Vagina (tissue), 2 donors: ENCODE results near the gene NUP205. TPM values are rescaled to one million over a fixed set of nuclear protein-coding genes. Genes with fewer than 3 reads are reported as not detected.

Experiments used
- DNase-seq, 2 donors: peaks; one replicate each; pipeline ENCODE4 v3.0.0-alpha.2; 2017; ENCODE audit errors: extremely low spot score in 2 of 2
- H3K27ac ChIP-seq: fragments of 200-600 bp; sonication (generic); one replicate; pipeline ENCODE4 v1.5.1; 2019
- H3K27me3 ChIP-seq: fragments of 200-600 bp; sonication (generic); one replicate; pipeline ENCODE4 v1.5.1; 2019
- H3K36me3 ChIP-seq, 2 donors: fragments of 200-600 bp; sonication (generic); one replicate each; pipeline ENCODE4 v1.5.1; 2017 to 2019
- H3K4me1 ChIP-seq: fragments of 200-600 bp; sonication (generic); one replicate; pipeline ENCODE4 v1.5.1; 2019
- H3K4me3 ChIP-seq, 2 donors: fragments of 200-600 bp; sonication (generic); 1 replicate in 1 of 2; 2 replicates in 1 of 2; pipeline ENCODE4 v1.5.1; 2016 to 2019
- H3K9me3 ChIP-seq: fragments of 200-600 bp; sonication (generic); one replicate; pipeline ENCODE4 v1.5.1; 2019
- POLR2A ChIP-seq, 2 donors: fragments of 450-650 bp; IDR thresholded peaks; one replicate each; pipeline ENCODE4 v1.6.1; 2017; ENCODE audit warnings: antibody characterized with exemption in 2 of 2, mild to moderate bottlenecking in 2 of 2, moderate library complexity in 2 of 2
- POLR2AphosphoS5 ChIP-seq, 2 donors: sonication (generic); formaldehyde crosslinking; IDR thresholded peaks; one replicate each; pipeline ENCODE4 v1.9.0; 2017; ENCODE audit warnings: antibody characterized with exemption in 2 of 2, mild to moderate bottlenecking in 2 of 2, low read depth in 1 of 2; ENCODE audit not compliant: insufficient read depth in 1 of 2
- intact Hi-C: fragments of 100-400 bp; cut with DNase I; formaldehyde crosslinking; loops from one replicate; pipeline ENCODE4 v1.15.1; 2023
- total RNA-seq: library from RNA; depleted of rRNA; stranded (reverse); fragments of >200 nt; gene quantifications from one replicate; pipeline ENCODE4 v1.2.3, GENCODE V29; 2016
- TF ChIP-seq, protein P1 (sequence below), 3 experiments: fragments of 450-650 bp in 2 of 3; fragments of 200-600 bp in 1 of 3; sonication (generic) in 1 of 3; IDR thresholded peaks; one replicate each; pipeline ENCODE4 v1.5.1; 2017 to 2019; ENCODE audit warnings: antibody characterized with exemption in 3 of 3, mild to moderate bottlenecking in 2 of 3, moderate library complexity in 2 of 3

Gene NUP205
- total RNA-seq, 1 donor from 2014 or later: 28.2 TPM

DNA sequence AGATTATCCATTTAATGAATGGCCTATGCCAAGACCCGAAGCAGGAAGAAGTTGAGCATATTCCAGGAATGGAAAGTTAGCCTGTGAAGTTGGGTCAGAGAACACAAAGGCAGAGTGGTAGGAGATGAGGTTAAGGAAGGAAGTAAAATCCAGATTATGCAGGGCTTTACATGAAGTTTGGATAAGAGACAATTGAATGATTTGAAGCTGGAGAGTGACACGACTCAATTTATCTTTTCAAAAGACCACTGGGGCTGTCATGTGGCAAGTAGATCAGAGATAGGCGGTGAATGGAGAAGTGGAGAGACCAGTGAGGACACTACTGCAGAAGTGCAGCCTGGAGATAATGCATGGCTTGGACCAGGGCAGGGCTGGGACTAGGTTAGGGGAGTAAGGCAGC is 40.7 kb upstream of the NUP205 start:
- no peak for DNase-seq
- no peaks in the 10 kb centered on the region for H3K9me3 ChIP-seq
- H3K27ac ChIP-seq: no peak overlapping the region
- no peak overlapping the region for H3K4me3 ChIP-seq
- TF ChIP-seq POLR2AphosphoS5 (IDR thresholded peaks at IDR 0.05; ENCODE audit: insufficient read depth in 1 of 2, low read depth in 1 of 2): no peak
- TF ChIP-seq, protein P1, sequence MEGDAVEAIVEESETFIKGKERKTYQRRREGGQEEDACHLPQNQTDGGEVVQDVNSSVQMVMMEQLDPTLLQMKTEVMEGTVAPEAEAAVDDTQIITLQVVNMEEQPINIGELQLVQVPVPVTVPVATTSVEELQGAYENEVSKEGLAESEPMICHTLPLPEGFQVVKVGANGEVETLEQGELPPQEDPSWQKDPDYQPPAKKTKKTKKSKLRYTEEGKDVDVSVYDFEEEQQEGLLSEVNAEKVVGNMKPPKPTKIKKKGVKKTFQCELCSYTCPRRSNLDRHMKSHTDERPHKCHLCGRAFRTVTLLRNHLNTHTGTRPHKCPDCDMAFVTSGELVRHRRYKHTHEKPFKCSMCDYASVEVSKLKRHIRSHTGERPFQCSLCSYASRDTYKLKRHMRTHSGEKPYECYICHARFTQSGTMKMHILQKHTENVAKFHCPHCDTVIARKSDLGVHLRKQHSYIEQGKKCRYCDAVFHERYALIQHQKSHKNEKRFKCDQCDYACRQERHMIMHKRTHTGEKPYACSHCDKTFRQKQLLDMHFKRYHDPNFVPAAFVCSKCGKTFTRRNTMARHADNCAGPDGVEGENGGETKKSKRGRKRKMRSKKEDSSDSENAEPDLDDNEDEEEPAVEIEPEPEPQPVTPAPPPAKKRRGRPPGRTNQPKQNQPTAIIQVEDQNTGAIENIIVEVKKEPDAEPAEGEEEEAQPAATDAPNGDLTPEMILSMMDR (IDR thresholded peaks at IDR 0.05): no peak
- TF ChIP-seq POLR2A (IDR thresholded peaks at IDR 0.05): no peak
- no peaks in the 10 kb centered on the region for H3K36me3 ChIP-seq
- intact Hi-C loops: no loop called here
- no peaks in the 10 kb centered on the region for H3K4me1 ChIP-seq
- H3K27me3 ChIP-seq: no peaks in the 10 kb centered on the region

DNA sequence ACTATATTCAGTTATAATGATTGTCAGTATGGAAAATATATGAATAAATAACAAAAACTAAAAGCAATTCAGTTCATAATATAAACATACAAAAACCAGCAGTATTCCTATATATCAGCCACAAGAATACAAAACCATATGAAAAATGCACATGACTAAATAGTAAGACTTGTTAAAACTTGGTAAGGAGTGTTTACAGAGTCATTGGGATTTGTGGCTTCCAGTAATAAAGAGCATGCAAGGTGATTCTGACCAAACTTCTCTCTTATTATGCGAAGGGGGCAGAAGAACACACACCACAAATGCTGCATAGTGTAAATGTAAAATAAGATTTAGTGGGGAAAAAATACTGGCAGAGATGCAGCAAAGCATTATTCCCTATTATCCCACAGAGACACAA is 39.0 kb upstream of the NUP205 start:
- TF ChIP-seq, protein P1 (IDR thresholded peaks at IDR 0.05): no peak
- no peak for TF ChIP-seq POLR2AphosphoS5 (IDR thresholded peaks at IDR 0.05; ENCODE audit: insufficient read depth in 1 of 2, low read depth in 1 of 2)
- TF ChIP-seq POLR2A (IDR thresholded peaks at IDR 0.05): no peak
- no peaks in the 10 kb centered on the region for H3K27me3 ChIP-seq
- no peak for DNase-seq
- intact Hi-C loops: no loop called here
- no peak overlapping the region for H3K27ac ChIP-seq
- no peaks in the 10 kb centered on the region for H3K9me3 ChIP-seq
- H3K4me3 ChIP-seq: no peak overlapping the region
- H3K36me3 ChIP-seq: no peaks in the 10 kb centered on the region
- no peaks in the 10 kb centered on the region for H3K4me1 ChIP-seq

DNA sequence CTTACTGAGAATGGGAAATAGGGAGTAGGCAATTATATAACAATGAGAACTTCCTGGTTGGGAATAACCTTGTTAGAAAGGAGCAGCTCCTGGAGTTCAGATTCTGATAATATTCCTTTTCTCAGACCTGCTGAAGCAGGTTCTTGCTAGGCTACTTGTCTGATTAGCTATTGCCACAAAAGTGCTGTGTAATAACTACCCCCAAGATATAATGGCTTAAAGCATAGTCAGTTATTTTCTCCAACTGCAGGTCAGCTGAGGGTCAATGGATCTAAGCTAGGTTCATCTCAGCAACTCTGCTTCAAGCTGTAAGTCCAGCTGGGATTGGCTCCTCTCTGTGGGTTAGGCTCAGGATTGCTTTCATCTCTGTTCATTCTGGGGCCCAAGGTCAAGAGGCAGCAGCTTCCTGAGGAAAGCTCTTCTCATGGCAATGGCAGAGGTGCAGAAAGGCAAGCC is 38.5 kb upstream of the NUP205 start:
- H3K9me3 ChIP-seq: no peaks in the 10 kb centered on the region
- no peaks in the 10 kb centered on the region for H3K27me3 ChIP-seq
- TF ChIP-seq, protein P1 (IDR thresholded peaks at IDR 0.05): no peak
- TF ChIP-seq POLR2A (IDR thresholded peaks at IDR 0.05) (no peak), POLR2AphosphoS5 (IDR thresholded peaks at IDR 0.05; ENCODE audit: insufficient read depth in 1 of 2, low read depth in 1 of 2) (no peak)
- H3K4me1 ChIP-seq: no peaks in the 10 kb centered on the region
- intact Hi-C loops: no loop called here
- no peak for DNase-seq
- H3K27ac ChIP-seq: no peak overlapping the region
- H3K4me3 ChIP-seq: no peak overlapping the region
- no peaks in the 10 kb centered on the region for H3K36me3 ChIP-seq

DNA sequence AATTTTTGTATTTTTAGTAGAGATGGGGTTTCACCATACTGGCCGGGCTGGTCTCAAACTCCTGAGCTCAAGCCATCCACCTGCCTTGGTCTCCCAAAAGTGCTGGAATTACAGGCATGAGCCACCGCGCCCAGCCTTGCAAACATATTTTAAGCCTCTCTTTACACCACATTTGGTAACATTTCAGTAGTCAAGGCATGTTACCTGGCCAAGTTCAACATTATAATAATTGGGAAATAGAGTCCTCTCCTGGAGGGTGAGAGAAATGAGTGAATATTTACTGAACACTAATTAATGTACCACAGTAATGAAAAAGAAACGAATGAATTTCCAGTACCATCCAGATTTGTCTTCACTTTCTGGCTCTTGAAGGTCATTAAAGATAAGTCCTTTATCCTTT is 37.8 kb upstream of the NUP205 start:
- no peak overlapping the region for H3K27ac ChIP-seq
- no peaks in the 10 kb centered on the region for H3K4me1 ChIP-seq
- H3K36me3 ChIP-seq: no peaks in the 10 kb centered on the region
- no peaks in the 10 kb centered on the region for H3K9me3 ChIP-seq
- TF ChIP-seq POLR2AphosphoS5 (IDR thresholded peaks at IDR 0.05; ENCODE audit: insufficient read depth in 1 of 2, low read depth in 1 of 2) (no peak), POLR2A (IDR thresholded peaks at IDR 0.05) (no peak)
- TF ChIP-seq, protein P1 (IDR thresholded peaks at IDR 0.05): no peak
- no peaks in the 10 kb centered on the region for H3K27me3 ChIP-seq
- H3K4me3 ChIP-seq: no peak overlapping the region
- intact Hi-C loops: no loop called here
- DNase-seq: no peak

DNA sequence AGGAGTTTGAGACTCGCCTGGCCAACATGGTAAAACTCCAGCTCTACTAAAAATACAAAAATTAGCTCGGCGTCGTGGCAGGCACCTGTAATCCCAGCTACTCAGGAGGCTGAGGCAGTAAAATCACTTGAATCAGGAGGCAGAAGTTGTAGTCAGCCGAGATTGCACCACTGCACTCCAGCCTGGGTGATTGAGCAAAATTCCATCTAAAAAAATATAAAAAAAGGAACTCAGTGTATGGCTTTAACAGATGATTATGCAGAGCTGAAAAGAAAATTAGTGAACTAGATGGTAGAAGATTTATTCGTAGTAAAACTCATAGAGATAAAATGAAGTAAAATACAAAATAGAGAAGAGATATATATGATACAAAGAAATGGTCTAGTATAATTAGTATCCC is 35.2 kb upstream of the NUP205 start:
- Histone ChIP-seq H3K9me3 (no peaks in the 10 kb centered on the region), H3K27ac (no peak overlapping the region), H3K4me1 (no peaks in the 10 kb centered on the region), H3K4me3 (no peak overlapping the region), H3K36me3 (no peaks in the 10 kb centered on the region), H3K27me3 (no peaks in the 10 kb centered on the region)
- DNase-seq: no peak
- intact Hi-C loops: no loop called here
- TF ChIP-seq POLR2AphosphoS5 (IDR thresholded peaks at IDR 0.05; ENCODE audit: insufficient read depth in 1 of 2, low read depth in 1 of 2): no peak
- TF ChIP-seq, protein P1 (IDR thresholded peaks at IDR 0.05): no peak
- TF ChIP-seq POLR2A (IDR thresholded peaks at IDR 0.05): no peak
